IMR-90 (cell line): Measurements from ENCODE around the gene CROT. TPM values are rescaled to one million over a fixed set of nuclear protein-coding genes. Genes with fewer than 3 reads are reported as not detected.

Experiments
- ATAC-seq: fragments of 200-7000 bp; cut with Tn5 transposase; 2 replicates; pipeline ENCODE4 v1.9.1; 2020; ENCODE audit warnings: low read depth, mild to moderate bottlenecking, moderate library complexity
- BruUV-seq: library from RNA; stranded (reverse); fragments of 400-500 nt; replicated peaks from 2 replicates; lab custom pipeline; 2021; lab: Mats Ljungman, UMichigan
- CTCF ChIA-PET: fragments of 300-600 bp; formaldehyde crosslinking; extraction: SDS; loops from one replicate; lab custom pipeline; 2021; ENCODE audit warnings: antibody characterized with exemption; lab: Yijun Ruan, JAX
- POLR2A ChIA-PET: fragments of 300-600 bp; sonication (Branson Sonifier 250); formaldehyde crosslinking; loops from one replicate; lab custom pipeline; 2022; ENCODE audit warnings: antibody characterized with exemption; ENCODE audit not compliant: unreplicated experiment; lab: Charles Lee
- DNase-seq: peaks from one replicate; pipeline ENCODE4 v3.0.0; 2013
- H2AFZ ChIP-seq: replicated peaks from 2 replicates; pipeline ENCODE3; 2013; ENCODE audit warnings: low read length, mild to moderate bottlenecking; ENCODE audit not compliant: poor library complexity
- H2AK5ac ChIP-seq: 2 replicates; pipeline ENCODE4 v1.6.1; 2013; ENCODE audit warnings: low read depth, low read length, inconsistent platforms
- H2AK9ac ChIP-seq: replicated peaks from 2 replicates; pipeline ENCODE3; 2013; ENCODE audit warnings: mild to moderate bottlenecking, low read depth, low read length, moderate library complexity; ENCODE audit not compliant: poor library complexity
- H2BK120ac ChIP-seq: 2 replicates; pipeline ENCODE4 v1.6.1; 2013; ENCODE audit warnings: low read depth, low read length, inconsistent platforms
- H2BK15ac ChIP-seq: 3 replicates; pipeline ENCODE4 v1.6.1; 2013; ENCODE audit warnings: low read depth, low read length, inconsistent platforms
- H2BK20ac ChIP-seq: 2 replicates; pipeline ENCODE4 v1.6.1; 2013; ENCODE audit warnings: low read depth, mild to moderate bottlenecking, inconsistent platforms, low read length, moderate library complexity
- H2BK5ac ChIP-seq: 2 replicates; pipeline ENCODE4 v1.6.1; 2013; ENCODE audit warnings: mild to moderate bottlenecking, low read depth, low read length, inconsistent platforms; ENCODE audit not compliant: poor library complexity, severe bottlenecking
- H3K14ac ChIP-seq: replicated peaks from 2 replicates; pipeline ENCODE4 v1.6.1; 2013; ENCODE audit warnings: low read depth, low read length, inconsistent platforms
- H3K18ac ChIP-seq: 2 replicates; pipeline ENCODE4 v1.6.1; 2013; ENCODE audit warnings: low read depth, low read length, control low read depth
- H3K23ac ChIP-seq: 2 replicates; pipeline ENCODE4 v1.6.1; 2013; ENCODE audit warnings: low read depth, low read length, inconsistent platforms
- H3K27ac ChIP-seq: 2 replicates; pipeline ENCODE4 v1.5.1; 2013; ENCODE audit warnings: mild to moderate bottlenecking, control low read depth, low read length; ENCODE audit not compliant: insufficient read depth
- H3K27me3 ChIP-seq: 2 replicates; pipeline ENCODE4 v1.6.1; 2013; ENCODE audit warnings: low read length; ENCODE audit not compliant: control insufficient read depth, insufficient read depth
- H3K36me3 ChIP-seq: 2 replicates; pipeline ENCODE4 v1.6.1; 2013; ENCODE audit warnings: low read length, mixed read lengths; ENCODE audit not compliant: control insufficient read depth, insufficient read depth
- H3K4ac ChIP-seq: 2 replicates; pipeline ENCODE4 v1.6.1; 2013; ENCODE audit warnings: low read depth, low read length, inconsistent platforms
- H3K4me1 ChIP-seq: 2 replicates; pipeline ENCODE4 v1.6.1; 2013; ENCODE audit warnings: low read length, mixed read lengths; ENCODE audit not compliant: control insufficient read depth, insufficient read depth
- H3K4me2 ChIP-seq: 2 replicates; pipeline ENCODE4 v1.6.1; 2013; ENCODE audit warnings: low read depth, mild to moderate bottlenecking, control low read depth, low read length, moderate library complexity
- H3K4me3 ChIP-seq: 2 replicates; pipeline ENCODE4 v1.5.1; 2013; ENCODE audit warnings: low read depth, mild to moderate bottlenecking, control low read depth, low read length, moderate library complexity; ENCODE audit not compliant: insufficient read depth
- H3K56ac ChIP-seq: 2 replicates; pipeline ENCODE4 v1.6.1; 2013; ENCODE audit warnings: low read length, inconsistent platforms; ENCODE audit not compliant: insufficient read depth; ENCODE audit errors: extremely low read depth
- H3K79me1 ChIP-seq, 2 experiments: 2 replicates each; pipeline ENCODE4 v1.6.1; 2013; ENCODE audit warnings: low read length in 2 of 2, inconsistent platforms in 1 of 2, low read depth in 1 of 2
- H3K9ac ChIP-seq: 2 replicates; pipeline ENCODE4 v1.6.1; 2013; ENCODE audit warnings: low read depth, low read length, control low read depth
- H3K9me1 ChIP-seq: 2 replicates; pipeline ENCODE4 v1.6.1; 2013; ENCODE audit warnings: low read length, inconsistent platforms; ENCODE audit not compliant: insufficient read depth
- H3K9me3 ChIP-seq: 2 replicates; pipeline ENCODE4 v1.6.1; 2013; ENCODE audit warnings: low read length; ENCODE audit not compliant: control insufficient read depth, insufficient read depth
- H4K20me1 ChIP-seq: 2 replicates; pipeline ENCODE4 v1.6.1; 2013; ENCODE audit warnings: low read length, inconsistent platforms; ENCODE audit not compliant: insufficient read depth
- H4K5ac ChIP-seq: 2 replicates; pipeline ENCODE4 v1.6.1; 2013; ENCODE audit warnings: mild to moderate bottlenecking, low read depth, low read length, control low read depth
- H4K8ac ChIP-seq, 2 experiments: 2 replicates each; pipeline ENCODE4 v1.6.1; 2013; ENCODE audit warnings: low read depth in 2 of 2, low read length in 2 of 2, control low read depth in 1 of 2, inconsistent platforms in 1 of 2
- H4K91ac ChIP-seq: 2 replicates; pipeline ENCODE4 v1.6.1; 2013; ENCODE audit warnings: low read depth, low read length, inconsistent platforms; ENCODE audit not compliant: insufficient read depth
- CEBPB ChIP-seq: IDR thresholded peaks from 2 replicates; pipeline ENCODE4 v1.6.1; 2012; ENCODE audit warnings: low read depth, low read length, improper control_type of control experiment
- CHD1 ChIP-seq: IDR thresholded peaks from 2 replicates; pipeline ENCODE4 v1.6.1; 2012; ENCODE audit warnings: low read depth, low read length, improper control_type of control experiment
- ELK1 ChIP-seq: fragments of 150-350 bp; IDR thresholded peaks from 2 replicates; pipeline ENCODE4 v1.6.1; 2016; ENCODE audit warnings: low read depth, mild to moderate bottlenecking, low read length, moderate library complexity, borderline replicate concordance
- FOS ChIP-seq: fragments of 150-350 bp; IDR thresholded peaks from 2 replicates; pipeline ENCODE4 v1.6.1; 2016; ENCODE audit warnings: low read depth, low read length
- RAD21 ChIP-seq: IDR thresholded peaks from 2 replicates; pipeline ENCODE4 v1.6.1; 2012; ENCODE audit warnings: low read length, improper control_type of control experiment
- WGBS, 2 experiments: methylation state at CpG; one replicate each; pipeline versions ENCODE4 v1.1.5 to v1.1.7; 2013; ENCODE audit warnings: missing lambda C conversion rate in 2 of 2; ENCODE audit not compliant: insufficient read length in 1 of 2; ENCODE audit errors: extremely low coverage in 2 of 2; 5-methylcytosine and 5-hydroxymethylcytosine counted together
- dilution Hi-C: fragments of 300-500 bp; cut with HindIII; formaldehyde crosslinking; loops from one replicate; pipeline ENCODE4 v1.14.3; 2018; ENCODE audit warnings: low sequenced_read_pairs; ENCODE audit not compliant: unreplicated experiment
- in situ Hi-C: fragments of 300-500 bp; cut with MboI; formaldehyde crosslinking; loops from 3 replicates; pipeline ENCODE4 v1.14.3; 2019; ENCODE audit warnings: low sequenced_read_pairs, inconsistent platforms, mixed read lengths
- intact Hi-C: fragments of 100-400 bp; cut with micrococcal nuclease; formaldehyde crosslinking; loops from 2 replicates; pipeline ENCODE4 v1.10.0; 2022
- polyA plus RNA-seq, 3 experiments: library from polyadenylated mRNA; depleted of rRNA; stranded (reverse); fragments of >200 nt; gene quantifications; 2 replicates each; pipeline ENCODE4 v1.2.3, GENCODE V29; 2012; ENCODE audit warnings: low replicate concordance in 1 of 3
- total RNA-seq: library from RNA; depleted of rRNA; stranded (reverse); fragments of >200 nt; gene quantifications from 2 replicates; pipeline ENCODE4 v1.2.3, GENCODE V29; 2012

CROT gene
- total and polyA plus RNA-seq, 2 of the 4 experiments (the other 2 are of a cell fraction): 7.5 to 10.0 TPM

- H3K4me3 ChIP-seq: no peak overlapping the region
- H3K4me2 ChIP-seq: no peak overlapping the region
- H3K4ac ChIP-seq: no peak overlapping the region
- intact Hi-C loops: no loop called here
- ATAC-seq: peak; percentile 27
- no peak overlapping the region for H2BK20ac ChIP-seq
- peaks cover 2% of the 10 kb centered on the region; the same call in 1 of the 2 replicates for H3K4me1 ChIP-seq
- H2BK5ac ChIP-seq: no peak overlapping the region
- DNase-seq: peak; percentile 11
- H3K9me1 ChIP-seq: no peaks in the 10 kb centered on the region
- H2BK120ac ChIP-seq: no peak overlapping the region
- H3K27ac ChIP-seq: no peak overlapping the region
- peak overlapping the region; percentile 46; the same call in 1 of the 2 replicates for H3K18ac ChIP-seq
- no peaks in the 10 kb centered on the region for H3K9me3 ChIP-seq
- POLR2A ChIA-PET: no interaction called here
- no peak overlapping the region for H3K56ac ChIP-seq
- no peak overlapping the region for H2AFZ ChIP-seq
- H3K9ac ChIP-seq: no peak overlapping the region
- no peak overlapping the region for H2AK9ac ChIP-seq
- no CpG with 5 or more reads among the region's 5 CpGs for WGBS, 2 experiments
- no peak overlapping the region for H2BK15ac ChIP-seq
- CTCF ChIA-PET: no interaction called here
- in situ Hi-C loops: no loop called here
- 0 out of 2 replicates have a peak, but pooled peaks cover 2% of the 10 kb centered on the region for H3K36me3 ChIP-seq
- peak overlapping the region in 1 of 2 experiments; percentile 1; a peak in 1 of 4 replicates for H4K8ac ChIP-seq
- H3K14ac ChIP-seq: no peak overlapping the region
- no peaks in the 10 kb centered on the region for H3K27me3 ChIP-seq
- TF ChIP-seq RAD21 (no peak), CEBPB (peak; percentile 56), CHD1 (no peak), ELK1 (no peak), FOS (no peak)
- no peak overlapping the region for H3K23ac ChIP-seq
- H4K20me1 ChIP-seq: no peaks in the 10 kb centered on the region
- H4K5ac ChIP-seq: 0 out of 2 replicates have a peak overlapping the region, but pooled peaks have one; percentile 50
- H4K91ac ChIP-seq: no peak overlapping the region
- dilution Hi-C loops: no loop called here
- H2AK5ac ChIP-seq: no peak overlapping the region
- BruUV-seq: no TSS peak
- no peaks in the 10 kb centered on the region for H3K79me1 ChIP-seq
Measured at GRCh38 chr7:87375662-87376435, 30.4 kb downstream of the CROT start.
